SK-N-SH (cell line): ENCODE results near the gene ZNF594.

ENCODE experiments used
- CHD2 ChIP-seq: fragments of 150-350 bp; IDR thresholded peaks from 2 replicates; pipeline ENCODE4 v1.6.1; 2018; ENCODE audit warnings: low read length; ENCODE audit not compliant: partially characterized antibody
- EZH2phosphoT487 ChIP-seq: fragments of 200-600 bp; sonication (generic); IDR thresholded peaks from 2 replicates; pipeline ENCODE4 v1.6.1; 2017; ENCODE audit warnings: low read depth, mixed run types, mild to moderate bottlenecking, antibody characterized with exemption, moderate library complexity, borderline replicate concordance
- IRF3 ChIP-seq: fragments of 150-350 bp; IDR thresholded peaks from 2 replicates; pipeline ENCODE4 v1.6.1; 2016; ENCODE audit warnings: mild to moderate bottlenecking, low read depth, low read length
- POLR2AphosphoS5 ChIP-seq: IDR thresholded peaks from 2 replicates; pipeline ENCODE4 v1.6.1; 2012; ENCODE audit warnings: low read depth, low read length
- RCOR1 ChIP-seq: fragments of 150-350 bp; IDR thresholded peaks from 2 replicates; pipeline ENCODE4 v1.6.1; 2017; ENCODE audit warnings: antibody characterized with exemption, low read length
- SIN3A ChIP-seq: IDR thresholded peaks from 2 replicates; pipeline ENCODE4 v1.6.1; 2012; ENCODE audit warnings: low read depth, mild to moderate bottlenecking, low read length, moderate library complexity, borderline replicate concordance
- TF ChIP-seq, protein P1 (sequence below): fragments of 200-600 bp; sonication (generic); IDR thresholded peaks from 2 replicates; pipeline ENCODE4 v1.6.1; 2017; ENCODE audit warnings: antibody characterized with exemption, mild to moderate bottlenecking, moderate library complexity

- TF ChIP-seq IRF3 = no peak
- TF ChIP-seq, protein P1, sequence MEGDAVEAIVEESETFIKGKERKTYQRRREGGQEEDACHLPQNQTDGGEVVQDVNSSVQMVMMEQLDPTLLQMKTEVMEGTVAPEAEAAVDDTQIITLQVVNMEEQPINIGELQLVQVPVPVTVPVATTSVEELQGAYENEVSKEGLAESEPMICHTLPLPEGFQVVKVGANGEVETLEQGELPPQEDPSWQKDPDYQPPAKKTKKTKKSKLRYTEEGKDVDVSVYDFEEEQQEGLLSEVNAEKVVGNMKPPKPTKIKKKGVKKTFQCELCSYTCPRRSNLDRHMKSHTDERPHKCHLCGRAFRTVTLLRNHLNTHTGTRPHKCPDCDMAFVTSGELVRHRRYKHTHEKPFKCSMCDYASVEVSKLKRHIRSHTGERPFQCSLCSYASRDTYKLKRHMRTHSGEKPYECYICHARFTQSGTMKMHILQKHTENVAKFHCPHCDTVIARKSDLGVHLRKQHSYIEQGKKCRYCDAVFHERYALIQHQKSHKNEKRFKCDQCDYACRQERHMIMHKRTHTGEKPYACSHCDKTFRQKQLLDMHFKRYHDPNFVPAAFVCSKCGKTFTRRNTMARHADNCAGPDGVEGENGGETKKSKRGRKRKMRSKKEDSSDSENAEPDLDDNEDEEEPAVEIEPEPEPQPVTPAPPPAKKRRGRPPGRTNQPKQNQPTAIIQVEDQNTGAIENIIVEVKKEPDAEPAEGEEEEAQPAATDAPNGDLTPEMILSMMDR = no peak
- TF ChIP-seq POLR2AphosphoS5 = no peak
- no peak for TF ChIP-seq EZH2phosphoT487
- TF ChIP-seq CHD2 = no peak
- no peak for TF ChIP-seq RCOR1
- TF ChIP-seq SIN3A = no peak
These were observed 19.1 kb upstream of the ZNF594 start for GRCh38 chr17:5210614-5211252.
